Rectal smooth muscle tissue (tissue), 1 donor: ENCODE data around the gene SLC2A6.
"Not testable (repeated sequence)": the region's sequence is repeated elsewhere in the genome, so short reads cannot be mapped to it uniquely, and the experiment has no call there.

Experiments used
- H3K27ac ChIP-seq: one replicate; pipeline ENCODE4 v1.7.0; 2013; ENCODE audit warnings: low read depth, low read length, inconsistent platforms
- H3K27me3 ChIP-seq: one replicate; pipeline ENCODE4 v1.7.0; 2013; ENCODE audit warnings: low read length; ENCODE audit not compliant: control insufficient read depth, insufficient read depth
- H3K36me3 ChIP-seq: one replicate; pipeline ENCODE4 v1.7.0; 2013; ENCODE audit warnings: low read length; ENCODE audit not compliant: control insufficient read depth, insufficient read depth
- H3K4me1 ChIP-seq: one replicate; pipeline ENCODE4 v1.7.0; 2013; ENCODE audit warnings: low read length; ENCODE audit not compliant: control insufficient read depth, insufficient read depth
- H3K4me3 ChIP-seq: one replicate; pipeline ENCODE4 v1.7.0; 2013; ENCODE audit warnings: low read length
- H3K9ac ChIP-seq: one replicate; pipeline ENCODE4 v1.7.0; 2013; ENCODE audit warnings: low read length

SLC2A6 gene

GRCh38 chr9:133455936-133456335 lies 23.0 kb downstream of the SLC2A6 start:
- H3K4me1 ChIP-seq: peaks cover 3% of the 10 kb centered on the region
- no peak overlapping the region for H3K4me3 ChIP-seq
- H3K27ac ChIP-seq: no peak overlapping the region
- H3K27me3 ChIP-seq: no peaks in the 10 kb centered on the region
- H3K9ac ChIP-seq: no peak overlapping the region
- H3K36me3 ChIP-seq: no peaks in the 10 kb centered on the region

GRCh38 chr9:133454943-133455673 lies 23.8 kb downstream of the SLC2A6 start:
- H3K36me3 ChIP-seq: no peaks in the 10 kb centered on the region

GRCh38 chr9:133454325-133454724 lies 24.6 kb downstream of the SLC2A6 start:
- Histone ChIP-seq H3K27ac (no peak overlapping the region), H3K27me3 (no peaks in the 10 kb centered on the region), H3K9ac (no peak overlapping the region), H3K4me1 (peaks cover 2% of the 10 kb centered on the region), H3K36me3 (no peaks in the 10 kb centered on the region), H3K4me3 (no peak overlapping the region)

More at GRCh38 chr9:133454943-133455673, 23.8 kb downstream of the SLC2A6 start:
- H3K9ac ChIP-seq: no peak overlapping the region
- H3K27me3 ChIP-seq: no peaks in the 10 kb centered on the region
- H3K27ac ChIP-seq: no peak overlapping the region
- H3K4me3 ChIP-seq: no peak overlapping the region
- H3K4me1 ChIP-seq: peaks cover 2% of the 10 kb centered on the region

- Histone ChIP-seq H3K9ac (no peak overlapping the region), H3K27me3 (no peaks in the 10 kb centered on the region), H3K4me3 (no peak overlapping the region), H3K4me1 (no peaks in the 10 kb centered on the region), H3K27ac (no peak overlapping the region), H3K36me3 (no peaks in the 10 kb centered on the region)
Observed at GRCh38 chr9:133453651-133454050, 25.2 kb downstream of the SLC2A6 start.

- no peaks in the 10 kb centered on the region for H3K4me1 ChIP-seq
- no peak overlapping the region for H3K27ac ChIP-seq
- H3K36me3 ChIP-seq: no peaks in the 10 kb centered on the region
- H3K27me3 ChIP-seq: no peaks in the 10 kb centered on the region
- no peak overlapping the region for H3K9ac ChIP-seq
- no peak overlapping the region for H3K4me3 ChIP-seq
Observed at GRCh38 chr9:133452562-133452961, 26.3 kb downstream of the SLC2A6 start.

- H3K9ac ChIP-seq, H3K27me3 ChIP-seq, H3K27ac ChIP-seq, H3K4me1 ChIP-seq, H3K36me3 ChIP-seq, H3K4me3 ChIP-seq: not testable (repeated sequence)
Observed at GRCh38 chr9:133451865-133452264, 27.0 kb downstream of the SLC2A6 start.

GRCh38 chr9:133449760-133450159 lies 29.1 kb downstream of the SLC2A6 start:
- no peak overlapping the region for H3K27ac ChIP-seq

GRCh38 chr9:133448487-133448972 lies 30.4 kb downstream of the SLC2A6 start:
- no peaks in the 10 kb centered on the region for H3K4me1 ChIP-seq
- no peak overlapping the region for H3K27ac ChIP-seq
- H3K4me3 ChIP-seq: no peak overlapping the region
- no peak overlapping the region for H3K9ac ChIP-seq
- no peaks in the 10 kb centered on the region for H3K36me3 ChIP-seq
- no peaks in the 10 kb centered on the region for H3K27me3 ChIP-seq

More at GRCh38 chr9:133449760-133450159, 29.1 kb downstream of the SLC2A6 start:
- Histone ChIP-seq H3K4me3 (no peak overlapping the region), H3K27me3 (no peaks in the 10 kb centered on the region), H3K4me1 (no peaks in the 10 kb centered on the region), H3K36me3 (no peaks in the 10 kb centered on the region), H3K9ac (no peak overlapping the region)

- H3K4me1 ChIP-seq: no peaks in the 10 kb centered on the region
- H3K27ac ChIP-seq: no peak overlapping the region
- H3K27me3 ChIP-seq: no peaks in the 10 kb centered on the region
- H3K4me3 ChIP-seq: no peak overlapping the region
- no peaks in the 10 kb centered on the region for H3K36me3 ChIP-seq
- H3K9ac ChIP-seq: no peak overlapping the region
Observed at GRCh38 chr9:133445293-133445969, 33.5 kb downstream of the SLC2A6 start.

GRCh38 chr9:133443982-133444381 lies 34.9 kb downstream of the SLC2A6 start:
- Histone ChIP-seq H3K9ac (no peak overlapping the region), H3K4me3 (no peak overlapping the region), H3K27ac (no peak overlapping the region), H3K4me1 (no peaks in the 10 kb centered on the region), H3K27me3 (no peaks in the 10 kb centered on the region), H3K36me3 (no peaks in the 10 kb centered on the region)

GRCh38 chr9:133443248-133443647 lies 35.7 kb downstream of the SLC2A6 start:
- Histone ChIP-seq H3K27me3 (no peaks in the 10 kb centered on the region), H3K27ac (no peak overlapping the region), H3K9ac (no peak overlapping the region), H3K36me3 (no peaks in the 10 kb centered on the region), H3K4me1 (no peaks in the 10 kb centered on the region), H3K4me3 (no peak overlapping the region)

GRCh38 chr9:133441571-133441970 lies 37.3 kb downstream of the SLC2A6 start:
- no peaks in the 10 kb centered on the region for H3K27me3 ChIP-seq
- no peaks in the 10 kb centered on the region for H3K36me3 ChIP-seq
- H3K4me3 ChIP-seq: no peak overlapping the region
- H3K4me1 ChIP-seq: no peaks in the 10 kb centered on the region
- no peak overlapping the region for H3K27ac ChIP-seq
- no peak overlapping the region for H3K9ac ChIP-seq

- no peak overlapping the region for H3K4me3 ChIP-seq
- H3K27ac ChIP-seq: no peak overlapping the region
- no peaks in the 10 kb centered on the region for H3K27me3 ChIP-seq
- H3K9ac ChIP-seq: no peak overlapping the region
- no peaks in the 10 kb centered on the region for H3K4me1 ChIP-seq
- no peaks in the 10 kb centered on the region for H3K36me3 ChIP-seq
Observed at GRCh38 chr9:133440874-133441273, 38.0 kb downstream of the SLC2A6 start.
